Skin of body (tissue), 3 donors: Measurements from ENCODE around the gene KRTAP23-1. TPM values are rescaled to one million over a fixed set of nuclear protein-coding genes. Genes with fewer than 3 reads are reported as not detected.

ENCODE experiments used
- DNase-seq: peaks from one replicate; lab custom pipeline; 2025; lab: John Stamatoyannopoulos, UW
- small RNA-seq: library from RNA; depleted of rRNA; stranded (forward); fragments of <200 nt; gene quantifications from one replicate; pipeline ENCODE3, GENCODE V24; 2014; ENCODE audit warnings: low replicate concordance
- total RNA-seq: library from RNA; depleted of rRNA; stranded (reverse); fragments of >200 nt; gene quantifications from one replicate; pipeline ENCODE4 v1.2.3, GENCODE V29; 2014

Gene KRTAP23-1
- total RNA-seq, 1 donor from 2014 or later = not detected

DNA sequence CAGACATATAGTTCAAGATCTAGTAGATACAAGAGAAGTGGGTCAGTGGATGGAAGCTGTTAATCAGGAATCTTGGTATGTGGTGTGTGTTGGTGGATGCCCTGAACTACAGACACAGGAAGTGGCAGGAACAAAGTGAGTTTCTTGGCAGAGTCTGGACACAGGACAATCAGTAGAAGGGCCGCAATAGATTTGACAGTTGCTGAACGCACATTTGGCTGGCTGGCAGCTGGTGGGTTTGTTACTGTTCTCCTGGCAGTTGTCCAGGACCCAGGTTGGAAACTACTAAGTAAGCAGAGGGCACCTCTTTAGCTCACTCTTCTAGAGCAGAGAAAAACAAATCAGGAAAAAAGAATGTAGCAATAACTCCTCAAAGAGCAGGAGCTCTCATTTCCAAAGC is 41.5 kb downstream of the KRTAP23-1 start:
- no peak for DNase-seq

DNA sequence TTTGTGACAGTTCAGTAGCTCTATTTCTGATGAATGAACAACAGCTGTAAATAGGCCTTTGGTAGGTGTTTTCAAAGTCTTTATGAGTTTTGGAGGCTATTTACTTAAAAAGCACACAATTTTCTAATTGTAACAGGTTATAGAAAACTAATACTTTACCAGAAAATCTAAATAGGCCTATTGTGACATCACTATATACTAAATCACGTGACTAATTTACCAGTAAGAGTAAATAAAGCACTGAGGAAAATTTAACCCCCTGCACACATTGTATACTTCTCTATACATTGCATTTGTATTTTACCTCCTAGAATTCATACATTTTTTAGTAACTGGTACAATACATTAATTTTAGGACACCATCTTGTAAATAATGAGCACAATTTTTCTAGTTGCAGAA is 43.3 kb downstream of the KRTAP23-1 start:
- no peak for DNase-seq

Small RNAs within 50 kb of the gene (small RNA-seq; reads per million reads assigned to genes)
- gene KRTAP23-1 (not detected), gene MIR4327 (not detected)

Other genes starting within 250 kb of the KRTAP23-1 start
- gene CLDN17, start 181.8 kb downstream of the KRTAP23-1 start, total RNA-seq = 1.1 TPM
- 9.6 TPM for gene CLDN8, start 132.5 kb downstream of the KRTAP23-1 start, total RNA-seq
- 10.3 TPM for gene KRTAP24-1, start 65.7 kb downstream of the KRTAP23-1 start, total RNA-seq
- gene KRTAP25-1, start 59.1 kb downstream of the KRTAP23-1 start, total RNA-seq = not detected
- 3.6 TPM for gene KRTAP26-1, start 28.3 kb downstream of the KRTAP23-1 start, total RNA-seq
- gene KRTAP27-1, start 10.9 kb downstream of the KRTAP23-1 start, total RNA-seq = not detected
- 2.9 TPM for gene KRTAP13-2, start 23.7 kb upstream of the KRTAP23-1 start, total RNA-seq
- 0.99 TPM for gene KRTAP13-1, start 47.4 kb upstream of the KRTAP23-1 start, total RNA-seq
- not detected for gene KRTAP13-3, start 77.3 kb upstream of the KRTAP23-1 start, total RNA-seq
- gene KRTAP13-4, start 81.6 kb upstream of the KRTAP23-1 start, total RNA-seq = not detected
- gene KRTAP15-1, start 91.7 kb upstream of the KRTAP23-1 start, total RNA-seq = not detected
- gene KRTAP19-1, start 131.8 kb upstream of the KRTAP23-1 start, total RNA-seq = 11.4 TPM
- not detected for gene KRTAP19-2, start 138.8 kb upstream of the KRTAP23-1 start, total RNA-seq
- gene KRTAP19-3, start 143.4 kb upstream of the KRTAP23-1 start, total RNA-seq = 9.7 TPM
- gene KRTAP19-4, start 148.6 kb upstream of the KRTAP23-1 start, total RNA-seq = not detected
- gene KRTAP19-5, start 153.5 kb upstream of the KRTAP23-1 start, total RNA-seq = 25.9 TPM
- not detected for gene KRTAP19-6, start 193.3 kb upstream of the KRTAP23-1 start, total RNA-seq
- gene KRTAP19-7, start 212.7 kb upstream of the KRTAP23-1 start, total RNA-seq = not detected
- not detected for gene KRTAP22-2, start 241.8 kb upstream of the KRTAP23-1 start, total RNA-seq
- not detected for gene KRTAP6-3, start 243.8 kb upstream of the KRTAP23-1 start, total RNA-seq